ENCODE measurements around the gene SLC15A5.

Gene SLC15A5, protein sequence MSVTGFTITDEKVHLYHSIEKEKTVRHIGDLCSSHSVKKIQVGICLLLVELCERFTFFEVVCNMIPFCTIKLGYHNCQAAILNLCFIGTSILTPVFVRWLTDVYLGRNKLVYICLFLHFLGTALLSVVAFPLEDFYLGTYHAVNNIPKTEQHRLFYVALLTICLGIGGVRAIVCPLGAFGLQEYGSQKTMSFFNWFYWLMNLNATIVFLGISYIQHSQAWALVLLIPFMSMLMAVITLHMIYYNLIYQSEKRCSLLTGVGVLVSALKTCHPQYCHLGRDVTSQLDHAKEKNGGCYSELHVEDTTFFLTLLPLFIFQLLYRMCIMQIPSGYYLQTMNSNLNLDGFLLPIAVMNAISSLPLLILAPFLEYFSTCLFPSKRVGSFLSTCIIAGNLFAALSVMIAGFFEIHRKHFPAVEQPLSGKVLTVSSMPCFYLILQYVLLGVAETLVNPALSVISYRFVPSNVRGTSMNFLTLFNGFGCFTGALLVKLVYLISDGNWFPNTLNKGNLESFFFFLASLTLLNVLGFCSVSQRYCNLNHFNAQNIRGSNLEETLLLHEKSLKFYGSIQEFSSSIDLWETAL

GRCh38 chr12:16277585-16277984, at the start of gene SLC15A5:
Gene SLC15A5 (minus strand): TSS chr12:16277685. CDS start chr12:16277685, 0 bp downstream.
- DNase-seq (ENCODE audit: low read depth in 1 of 2, low spot score in 1 of 2), result no peak

- DNase-seq (ENCODE audit: low read depth in 1 of 2, low spot score in 1 of 2), result no peak
These were observed 47.9 kb upstream of the SLC15A5 start for GRCh38 chr12:16325426-16325825.

DNA sequence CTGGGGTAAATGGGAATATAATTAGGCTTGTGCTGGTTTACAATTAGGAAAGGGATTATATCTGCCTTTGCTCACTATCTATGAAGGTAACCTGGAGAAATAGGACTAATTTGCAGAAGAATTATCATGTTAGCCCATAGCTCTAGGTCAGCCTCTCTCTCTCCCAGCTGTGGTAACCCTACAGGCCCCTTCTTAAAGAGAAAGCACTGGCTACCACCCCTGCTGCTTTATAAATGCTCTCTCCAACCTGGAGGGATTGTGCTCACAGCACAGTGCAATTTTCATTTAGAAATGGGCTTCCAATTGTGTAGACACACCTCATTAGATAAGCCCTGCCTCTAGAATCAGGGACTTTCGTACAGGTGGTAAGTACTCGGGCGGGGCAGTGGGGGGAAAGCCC, 47.3 kb upstream of the SLC15A5 start:
- no peak for DNase-seq (ENCODE audit: low read depth in 1 of 2, low spot score in 1 of 2)

DNA sequence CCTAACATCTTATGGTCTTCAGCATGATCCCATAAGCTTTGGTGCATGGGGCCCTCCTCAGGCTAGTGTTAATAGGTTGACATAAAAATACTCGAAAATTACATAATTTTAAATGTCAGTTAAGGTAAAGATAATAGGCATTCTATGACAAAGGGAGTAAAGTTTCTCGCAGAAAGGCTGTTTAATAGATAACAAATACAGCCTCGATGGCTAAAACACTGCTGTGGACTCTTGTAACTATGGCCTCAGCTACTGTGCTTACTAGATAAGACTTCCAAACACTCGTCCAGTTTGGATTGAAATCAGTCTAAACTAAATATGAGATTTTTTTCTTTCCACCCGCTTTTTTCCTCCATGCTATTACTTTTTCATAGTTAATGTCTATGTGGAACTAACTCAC, 46.8 kb upstream of the SLC15A5 start:
- DNase-seq (ENCODE audit: low read depth in 1 of 2, low spot score in 1 of 2), result no peak

DNA sequence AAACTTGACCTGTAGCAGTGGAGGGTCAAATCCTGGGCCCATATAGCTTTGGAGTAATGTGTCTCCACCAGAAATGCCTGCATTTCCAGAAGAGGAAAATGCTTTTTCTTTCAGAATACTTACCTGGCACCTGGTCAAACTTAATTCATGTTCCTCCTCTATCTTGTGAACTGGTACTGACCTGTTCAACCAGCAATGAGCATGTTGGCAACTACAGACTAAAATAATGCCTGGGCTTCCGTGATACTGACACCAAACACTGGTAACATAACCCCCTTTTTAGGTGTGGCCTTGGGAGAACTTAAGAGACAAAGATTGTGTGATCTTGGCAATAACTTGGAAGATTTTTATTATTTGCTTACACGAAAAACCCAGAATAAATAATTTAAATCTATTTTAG, 46.2 kb upstream of the SLC15A5 start:
- no peak for DNase-seq (ENCODE audit: low read depth in 1 of 2, low spot score in 1 of 2)

- no peak for DNase-seq (ENCODE audit: low read depth in 1 of 2, low spot score in 1 of 2)
These were observed 45.5 kb upstream of the SLC15A5 start for GRCh38 chr12:16323010-16323409.

GRCh38 chr12:16310934-16311333, 33.4 kb upstream of the SLC15A5 start:
- DNase-seq (ENCODE audit: low read depth in 1 of 2, low spot score in 1 of 2), result no peak

GRCh38 chr12:16307856-16308475, 30.5 kb upstream of the SLC15A5 start:
- DNase-seq (ENCODE audit: low read depth in 1 of 2, low spot score in 1 of 2), result no peak

DNA sequence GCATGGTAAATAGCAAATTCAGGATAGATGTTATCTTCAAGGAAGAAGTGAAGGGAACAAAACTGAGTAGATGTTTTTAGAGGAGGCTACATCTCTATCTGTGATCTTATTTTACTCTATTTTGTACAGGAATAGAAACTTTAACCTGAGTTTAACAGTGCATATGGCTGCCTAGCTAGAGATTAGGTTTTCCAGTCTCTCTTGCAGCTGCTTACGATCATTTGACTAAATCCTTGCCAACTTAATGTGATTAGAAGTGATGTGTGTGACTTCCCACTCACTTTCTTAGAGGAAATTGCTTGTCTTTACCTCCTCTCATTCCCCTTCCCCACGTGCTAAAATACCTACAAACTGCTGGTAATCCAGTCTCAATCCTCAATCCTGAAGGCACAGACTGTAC, 26.5 kb upstream of the SLC15A5 start:
- no peak for DNase-seq (ENCODE audit: low read depth in 1 of 2, low spot score in 1 of 2)

GRCh38 chr12:16300736-16301135, 23.3 kb upstream of the SLC15A5 start:
- no peak for DNase-seq (ENCODE audit: low read depth in 1 of 2, low spot score in 1 of 2)

DNA sequence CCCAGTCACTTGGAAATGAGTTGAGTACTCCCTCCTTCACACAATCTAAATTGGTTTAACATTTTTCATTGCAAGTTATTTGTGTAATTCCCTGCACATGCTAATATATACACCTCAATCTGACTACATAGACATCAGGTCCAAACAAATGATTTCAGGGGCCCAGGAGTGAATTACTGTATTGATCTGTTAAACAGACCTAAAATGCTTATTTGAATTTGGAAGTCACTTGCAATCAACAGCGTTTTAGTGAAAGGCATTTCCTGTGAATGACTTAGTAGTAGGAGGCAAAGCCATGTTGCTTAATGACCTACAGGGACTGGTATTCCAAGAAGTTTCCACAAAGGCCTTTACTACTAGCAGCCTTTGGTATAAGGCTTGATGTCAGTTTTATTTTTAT, 22.6 kb upstream of the SLC15A5 start:
- no peak for DNase-seq (ENCODE audit: low read depth in 1 of 2, low spot score in 1 of 2)

DNA sequence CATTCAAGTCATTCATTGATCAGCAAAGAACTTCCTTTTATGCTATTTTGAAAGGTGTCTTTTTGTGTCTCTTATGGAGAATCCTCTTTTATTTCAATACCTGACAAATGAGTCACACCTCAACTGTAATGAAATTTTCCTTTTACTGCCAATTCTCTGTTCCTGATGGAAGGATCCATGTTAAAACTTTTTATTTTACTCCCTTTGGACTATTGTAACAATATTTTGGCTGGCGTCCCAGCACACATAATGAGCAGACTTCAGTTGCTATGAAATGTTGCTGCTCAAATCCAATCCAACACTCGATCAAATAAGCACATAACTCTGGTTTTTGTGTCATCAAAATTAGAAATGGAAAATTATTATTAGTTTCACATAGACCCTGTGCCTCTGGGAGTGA, 21.9 kb upstream of the SLC15A5 start:
- DNase-seq (ENCODE audit: low read depth in 1 of 2, low spot score in 1 of 2), result no peak

DNA sequence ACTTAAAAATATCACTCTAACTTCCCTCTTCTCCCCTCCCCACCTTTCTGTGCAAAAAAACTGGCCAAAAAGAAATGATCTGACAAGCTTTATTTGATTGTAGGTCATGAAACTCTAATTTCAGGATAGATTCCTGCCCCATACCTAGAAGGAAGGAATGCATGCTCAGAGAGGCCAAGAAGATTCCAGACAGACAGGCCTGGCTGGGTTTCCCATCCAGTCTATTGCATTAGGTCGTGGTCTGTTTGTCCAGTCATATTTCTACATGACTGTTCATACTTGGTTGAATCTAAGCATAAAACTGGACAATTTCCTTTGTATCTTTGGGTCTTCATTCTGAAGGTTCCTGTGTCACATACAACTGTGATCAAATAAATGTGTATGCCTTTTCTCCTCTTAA, 20.0 kb upstream of the SLC15A5 start:
- no peak for DNase-seq (ENCODE audit: low read depth in 1 of 2, low spot score in 1 of 2)

- no peak for DNase-seq (ENCODE audit: low read depth in 1 of 2, low spot score in 1 of 2)
These were observed 17.0 kb upstream of the SLC15A5 start for GRCh38 chr12:16294376-16294956.

GRCh38 chr12:16291032-16291431, 13.5 kb upstream of the SLC15A5 start:
- DNase-seq (ENCODE audit: low read depth in 1 of 2, low spot score in 1 of 2), result no peak

GRCh38 chr12:16285586-16285985, 8.1 kb upstream of the SLC15A5 start:
- DNase-seq (ENCODE audit: low read depth in 1 of 2, low spot score in 1 of 2), result no peak

GRCh38 chr12:16282978-16283377, 5.5 kb upstream of the SLC15A5 start:
- no peak for DNase-seq (ENCODE audit: low read depth in 1 of 2, low spot score in 1 of 2)

DNA sequence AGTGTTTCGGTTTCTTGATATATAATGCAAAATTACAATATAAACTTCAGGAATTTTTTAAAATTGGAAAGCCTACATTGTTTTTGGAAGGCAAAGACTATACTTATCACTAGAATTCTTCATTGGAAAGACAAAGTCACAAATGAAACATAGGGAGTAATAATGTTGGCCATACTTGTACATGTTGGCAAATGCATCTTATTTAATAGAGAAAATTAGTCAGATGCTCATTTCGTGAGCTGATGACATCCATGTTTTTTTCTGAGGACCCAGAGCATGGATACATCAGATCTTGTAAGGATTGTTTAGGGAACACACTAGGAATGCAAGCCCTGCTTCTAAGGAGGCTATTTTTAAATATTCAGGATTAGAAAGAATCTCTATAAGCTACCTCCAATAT, 4.6 kb upstream of the SLC15A5 start:
- DNase-seq (ENCODE audit: low read depth in 1 of 2, low spot score in 1 of 2), result no peak

DNA sequence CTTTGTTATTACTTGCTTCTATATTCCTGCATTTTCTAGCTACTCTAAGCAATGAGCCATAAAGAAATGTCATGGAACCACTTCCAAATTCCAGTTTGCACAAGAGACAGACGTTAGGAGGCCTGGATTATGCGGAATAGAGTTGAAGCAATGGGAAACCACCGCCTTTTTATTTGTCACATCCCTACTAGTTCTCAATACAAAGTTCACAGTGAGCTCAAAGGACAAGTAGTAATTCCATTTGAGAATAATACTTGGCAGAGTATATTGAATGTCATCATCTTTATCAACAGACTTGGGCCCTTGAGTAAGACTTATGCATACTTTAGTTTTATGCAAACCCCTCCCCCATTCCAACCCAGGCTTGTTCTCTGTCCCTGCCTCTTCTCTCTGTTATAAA, 3.7 kb upstream of the SLC15A5 start:
- no peak for DNase-seq (ENCODE audit: low read depth in 1 of 2, low spot score in 1 of 2)

- no peak for DNase-seq (ENCODE audit: low read depth in 1 of 2, low spot score in 1 of 2)
These were observed 5.3 kb downstream of the SLC15A5 start for GRCh38 chr12:16272222-16272621.

- DNase-seq (ENCODE audit: low read depth in 1 of 2, low spot score in 1 of 2), result no peak
These were observed 6.4 kb downstream of the SLC15A5 start for GRCh38 chr12:16271062-16271461.

GRCh38 chr12:16269946-16270345, 7.5 kb downstream of the SLC15A5 start:
- DNase-seq (ENCODE audit: low read depth in 1 of 2, low spot score in 1 of 2), result no peak

Measured in activated T-helper 1 cell treated with anti-CD3 and anti-CD28 coated beads, Interleukin-2, amount 50 U/mL, for 16 hours (primary cell).